ENCODE data around the gene VAMP2. TPM values are rescaled to one million over a fixed set of nuclear protein-coding genes. Genes with fewer than 3 reads are reported as not detected.

VAMP2 gene
- total and polyA plus RNA-seq, 7 experiments from 2014 or later = 75.0 to 256 (median 209) TPM

- ChIA-PET POLR2A (interaction anchor here (0.6 to 6.2 kb wide), 22 partner anchors 12 to 901 kb away, joined by 3 to 136 read pairs (median 6); partner anchors contain the start of genes ALOXE3, BORCS6, CTC1 and HES7), CTCF (interaction anchor here (0.8 to 4.0 kb wide), 20 partner anchors 9 to 162 kb away, joined by 3 to 26 read pairs (median 5); partner anchors contain the start of genes ALOXE3 and HES7)
- intact Hi-C loops (cut with micrococcal nuclease) = loop anchor here (1.0 to 5.0 kb wide), 16 partner anchors 12 to 244 kb away; partner anchors contain the start of genes CTC1 (in 1 of the 2), HES7 (in 1 of the 2), PFAS (in 1 of the 2) and RPL26 (in 1 of the 2)
Measured at GRCh38 chr17:8138672-8139371, 23.9 kb downstream of the VAMP2 start.

DNA sequence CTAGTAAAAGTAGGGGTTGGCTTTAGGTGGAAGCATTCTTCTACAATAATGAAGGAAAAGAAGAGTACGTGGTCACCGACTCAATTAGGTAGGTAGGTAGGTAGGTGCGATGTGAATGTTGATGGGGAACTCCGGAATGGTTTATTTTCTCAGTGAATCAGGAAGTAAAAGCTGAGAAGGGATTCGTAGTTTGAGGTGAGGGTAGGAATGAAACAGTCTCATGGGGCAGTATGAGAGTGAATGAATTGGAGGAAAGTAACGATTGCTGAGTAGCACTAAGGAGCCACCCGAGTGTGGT lies 24.4 kb downstream of the VAMP2 start:
- POLR2A ChIA-PET = interaction anchor here (0.6 to 6.2 kb wide), 19 partner anchors 11 to 900 kb away, joined by 3 to 136 read pairs (median 13); partner anchors contain the start of genes ALOXE3, BORCS6, CTC1 and HES7
- Histone ChIP-seq H3K4me1 (ENCODE audit: control insufficient read depth in 2 of 2, insufficient read depth in 2 of 2, low read length in 2 of 2) (peaks cover 8 to 17% of the 10 kb centered on the region in 2 donors), H3K9me3 (ENCODE audit: control insufficient read depth in 2 of 3, low read length in 3 of 3) (no peaks in the 10 kb centered on the region), H3K27me3 (ENCODE audit: control insufficient read depth in 2 of 2, insufficient read depth in 2 of 2, low read length in 2 of 2) (no peaks in the 10 kb centered on the region), H3K4me3 (ENCODE audit: low read length) (peak overlapping the region; percentile 76), H3K36me3 (ENCODE audit: control insufficient read depth in 2 of 3, insufficient read depth in 3 of 3, low read length in 3 of 3) (peaks cover 0 to 32% (median 7%) of the 10 kb centered on the region in 3 experiments), H3K27ac (ENCODE audit: low read depth, low read length) (peak overlapping the region; percentile 84)
- DNase-seq (no peak), ATAC-seq (no peak)
- Mint-ChIP-seq H3K4me1 (peaks cover 0 to 5% (median 0%) of the 10 kb centered on the region in 7 donors), H3K27ac (no peak overlapping the region), H3K27me3 (peaks cover 0 to 11% (median 0%) of the 10 kb centered on the region in 5 donors), H3K9me3 (peaks cover 0 to 17% (median 0%) of the 10 kb centered on the region in 11 donors), H3K4me3 (no peak overlapping the region), H3K36me3 (peaks cover 2 to 16% (median 7%) of the 10 kb centered on the region in 5 donors)
- CTCF ChIA-PET = interaction anchor here (0.6 to 4.0 kb wide), 17 partner anchors 9 to 163 kb away, joined by 3 to 26 read pairs (median 5); partner anchors contain the start of genes ALOXE3 and HES7
- intact Hi-C loops (cut with micrococcal nuclease) = loop anchor here (1.0 to 5.0 kb wide), 11 partner anchors 12 to 245 kb away; partner anchors contain the start of genes CTC1 (in 1 of the 2), HES7 (in 1 of the 2), PFAS (in 1 of the 2) and RPL26 (in 1 of the 2)

More at GRCh38 chr17:8138672-8139371, 23.9 kb downstream of the VAMP2 start:
- Histone ChIP-seq H3K9me3 (ENCODE audit: control insufficient read depth in 2 of 3, low read length in 3 of 3) (no peaks in the 10 kb centered on the region), H3K27ac (ENCODE audit: low read depth, low read length) (peak overlapping the region; percentile 84), H3K36me3 (ENCODE audit: control insufficient read depth in 2 of 3, insufficient read depth in 3 of 3, low read length in 3 of 3) (peaks cover 0 to 37% (median 7%) of the 10 kb centered on the region in 3 experiments), H3K4me3 (ENCODE audit: low read length) (peak overlapping the region; percentile 76), H3K4me1 (ENCODE audit: control insufficient read depth in 2 of 2, insufficient read depth in 2 of 2, low read length in 2 of 2) (peaks cover 8 to 17% of the 10 kb centered on the region in 2 donors), H3K27me3 (ENCODE audit: control insufficient read depth in 2 of 2, insufficient read depth in 2 of 2, low read length in 2 of 2) (no peaks in the 10 kb centered on the region)
- H3K4me3 Mint-ChIP-seq = no peak overlapping the region
- H3K36me3 Mint-ChIP-seq = peaks cover 4 to 16% (median 7%) of the 10 kb centered on the region in 5 donors
- ATAC-seq = peak; percentile 90
- peaks cover 0 to 18% (median 0%) of the 10 kb centered on the region in 11 donors for H3K9me3 Mint-ChIP-seq
- peak; percentile 93 to 99 (median 98) for DNase-seq
- H3K27ac Mint-ChIP-seq = no peak overlapping the region
- peaks cover 0 to 11% (median 0%) of the 10 kb centered on the region in 5 donors for H3K27me3 Mint-ChIP-seq
- H3K4me1 Mint-ChIP-seq = peaks cover 0 to 5% (median 0%) of the 10 kb centered on the region in 7 donors

- peaks cover 0 to 5% (median 0%) of the 10 kb centered on the region in 7 donors for H3K4me1 Mint-ChIP-seq
- POLR2A ChIA-PET = interaction anchor here (1.0 to 6.2 kb wide), 14 partner anchors 11 to 158 kb away, joined by 3 to 136 read pairs (median 18); partner anchors contain the start of genes ALOXE3, BORCS6, CTC1 and HES7
- CTCF ChIA-PET = interaction anchor here (0.6 to 4.0 kb wide), 17 partner anchors 11 to 163 kb away, joined by 3 to 26 read pairs (median 6); partner anchors contain the start of genes ALOXE3 and HES7
- Histone ChIP-seq H3K4me3 (ENCODE audit: low read length) (peak overlapping the region; percentile 76), H3K9me3 (ENCODE audit: control insufficient read depth in 2 of 3, low read length in 3 of 3) (no peaks in the 10 kb centered on the region), H3K27ac (ENCODE audit: low read depth, low read length) (peak overlapping the region; percentile 84), H3K36me3 (ENCODE audit: control insufficient read depth in 2 of 3, insufficient read depth in 3 of 3, low read length in 3 of 3) (peaks cover 0 to 28% (median 6%) of the 10 kb centered on the region in 3 experiments), H3K4me1 (ENCODE audit: control insufficient read depth in 2 of 2, insufficient read depth in 2 of 2, low read length in 2 of 2) (peaks cover 8 to 17% of the 10 kb centered on the region in 2 donors), H3K27me3 (ENCODE audit: control insufficient read depth in 2 of 2, insufficient read depth in 2 of 2, low read length in 2 of 2) (no peaks in the 10 kb centered on the region)
- DNase-seq (peak in 1 of 9 donors; percentile 2), ATAC-seq (no peak)
- peaks cover 2 to 16% (median 7%) of the 10 kb centered on the region in 5 donors for H3K36me3 Mint-ChIP-seq
- H3K4me3 Mint-ChIP-seq = no peak overlapping the region
- H3K27me3 Mint-ChIP-seq = peaks cover 0 to 11% (median 0%) of the 10 kb centered on the region in 5 donors
- H3K27ac Mint-ChIP-seq = no peak overlapping the region
- peaks cover 0 to 17% (median 0%) of the 10 kb centered on the region in 11 donors for H3K9me3 Mint-ChIP-seq
- intact Hi-C loops (cut with micrococcal nuclease) = loop anchor here (1.0 to 5.0 kb wide), 11 partner anchors 12 to 245 kb away; partner anchors contain the start of genes CTC1 (in 1 of the 2), HES7 (in 1 of the 2), PFAS (in 1 of the 2) and RPL26 (in 1 of the 2)
Measured at GRCh38 chr17:8137645-8138373, 24.9 kb downstream of the VAMP2 start.

DNA sequence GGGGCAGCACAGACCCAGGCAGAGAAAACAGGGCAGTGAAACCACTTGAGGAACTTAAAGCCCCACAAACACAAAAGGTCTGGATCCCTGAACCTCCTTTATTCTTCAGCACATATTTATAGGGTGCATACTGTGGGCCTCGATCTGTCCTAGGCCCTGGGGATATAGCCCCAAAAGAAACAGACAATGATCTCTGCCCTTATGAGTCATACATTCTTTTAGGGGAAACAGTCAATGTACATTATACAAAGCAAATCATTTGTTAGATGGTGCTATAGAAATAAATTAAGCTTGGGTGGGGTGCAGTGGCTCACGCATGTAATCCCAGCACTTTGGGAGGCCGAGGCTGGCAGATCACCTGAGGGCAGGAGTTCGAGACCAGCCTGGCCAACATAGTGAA lies 28.8 kb downstream of the VAMP2 start:
- ATAC-seq = no peak
- no peaks in the 10 kb centered on the region for H3K27me3 ChIP-seq (ENCODE audit: control insufficient read depth in 2 of 2, insufficient read depth in 2 of 2, low read length in 2 of 2)
- Mint-ChIP-seq H3K27ac (peak overlapping the region in 1 of 9 donors; percentile 61), H3K4me3 (no peak overlapping the region), H3K36me3 (no peaks in the 10 kb centered on the region), H3K27me3 (peaks cover 0 to 29% (median 0%) of the 10 kb centered on the region in 5 donors), H3K9me3 (no peaks in the 10 kb centered on the region), H3K4me1 (peaks cover 0 to 3% (median 0%) of the 10 kb centered on the region in 7 donors)
- intact Hi-C loops (cut with micrococcal nuclease) = no loop called here
- H3K27ac ChIP-seq (ENCODE audit: low read depth, low read length) = no peak overlapping the region
- no peaks in the 10 kb centered on the region for H3K36me3 ChIP-seq (ENCODE audit: control insufficient read depth in 2 of 3, insufficient read depth in 3 of 3, low read length in 3 of 3)
- no peak for DNase-seq
- no peak overlapping the region for H3K4me3 ChIP-seq (ENCODE audit: low read length)
- ChIA-PET CTCF (interaction anchor here (0.6 to 1.6 kb wide), 3 partner anchors 17 to 183 kb away, joined by 3 to 4 read pairs (median 3); partner anchors contain the start of gene SLC25A35), POLR2A (interaction anchor here (1.0 kb wide), 1 partner anchor 30 kb away, joined by 3 read pairs; no protein-coding TSS in a partner anchor)
- H3K4me1 ChIP-seq (ENCODE audit: control insufficient read depth in 2 of 2, insufficient read depth in 2 of 2, low read length in 2 of 2) = peaks cover 8% of the 10 kb centered on the region in 2 donors
- no peaks in the 10 kb centered on the region for H3K9me3 ChIP-seq (ENCODE audit: control insufficient read depth in 2 of 3, low read length in 3 of 3)

DNA sequence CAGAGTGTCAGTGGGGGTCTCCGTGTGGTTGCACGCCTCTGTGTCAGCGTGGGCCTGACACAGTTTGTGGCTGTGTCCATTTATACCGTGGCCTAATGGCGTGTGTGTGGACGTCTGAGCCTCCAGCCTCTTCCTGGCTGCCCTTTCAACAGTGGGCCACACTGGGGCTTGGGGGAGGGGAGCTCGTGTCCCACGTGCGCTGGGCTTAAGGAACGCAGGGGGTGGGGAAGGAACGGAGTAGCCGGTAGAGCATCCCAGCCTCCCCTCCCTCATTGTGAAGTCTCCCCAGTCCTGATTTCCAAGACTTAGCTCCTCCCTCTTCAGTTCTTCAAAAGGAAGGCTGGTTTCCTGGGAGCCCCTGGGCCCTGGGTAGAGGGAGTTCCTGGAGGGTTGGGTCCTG lies 29.3 kb downstream of the VAMP2 start:
- Mint-ChIP-seq H3K27me3 (peaks cover 0 to 32% (median 0%) of the 10 kb centered on the region in 5 donors), H3K4me3 (no peak overlapping the region), H3K9me3 (no peaks in the 10 kb centered on the region), H3K36me3 (no peaks in the 10 kb centered on the region), H3K27ac (no peak overlapping the region), H3K4me1 (peaks cover 0 to 3% (median 0%) of the 10 kb centered on the region in 7 donors)
- H3K27me3 ChIP-seq (ENCODE audit: control insufficient read depth in 2 of 2, insufficient read depth in 2 of 2, low read length in 2 of 2) = no peaks in the 10 kb centered on the region
- H3K4me3 ChIP-seq (ENCODE audit: low read length) = no peak overlapping the region
- H3K27ac ChIP-seq (ENCODE audit: low read depth, low read length) = no peak overlapping the region
- no peaks in the 10 kb centered on the region for H3K36me3 ChIP-seq (ENCODE audit: control insufficient read depth in 2 of 3, insufficient read depth in 3 of 3, low read length in 3 of 3)
- DNase-seq (no peak), ATAC-seq (no peak)
- H3K9me3 ChIP-seq (ENCODE audit: control insufficient read depth in 2 of 3, low read length in 3 of 3) = no peaks in the 10 kb centered on the region
- CTCF ChIA-PET = interaction anchor here (0.5 to 0.6 kb wide), 2 partner anchors 167 to 1213 kb away, joined by 3 to 4 read pairs; no protein-coding TSS in a partner anchor
- POLR2A ChIA-PET = interaction anchor here (0.5 to 1.0 kb wide), 2 partner anchors 31 to 92 kb away, joined by 3 read pairs; no protein-coding TSS in a partner anchor
- peaks cover 5 to 7% of the 10 kb centered on the region in 2 donors for H3K4me1 ChIP-seq (ENCODE audit: control insufficient read depth in 2 of 2, insufficient read depth in 2 of 2, low read length in 2 of 2)
- intact Hi-C loops (cut with micrococcal nuclease) = no loop called here
